ENCODE measurements around the gene PCK1.

GRCh38 chr20:57576617-57577550, 16.0 kb downstream of the PCK1 start:
- TF ChIP-seq POLR2AphosphoS5 (IDR thresholded peaks at IDR 0.05; ENCODE audit: low read depth, low read length) (no peak), CTCF (IDR thresholded peaks at IDR 0.05) (no peak), REST (IDR thresholded peaks at IDR 0.05; ENCODE audit: insufficient read depth in 1 of 2, low read depth in 2 of 2, low read length in 1 of 2) (no peak), SIN3A (IDR thresholded peaks at IDR 0.05; ENCODE audit: borderline replicate concordance, insufficient read depth, low read depth, low read length) (no peak), TCF7L2 (IDR thresholded peaks at IDR 0.05; ENCODE audit: low read depth, low read length) (no peak)

All from Panc1 (cell line).